GM18505 (cell line): Measurements from ENCODE around the gene NAXE.
"Not testable (repeated sequence)": the region's sequence is repeated elsewhere in the genome, so short reads cannot be mapped to it uniquely, and the experiment has no call there.

Experiments
- ATAC-seq: cut with Tn5 transposase; IDR thresholded peaks from one replicate; pipeline ENCODE4 v1.9.1; 2021; ENCODE audit not compliant: unreplicated experiment
- POLR2A ChIP-seq: IDR thresholded peaks from 4 replicates; pipeline ENCODE4 v1.6.1; 2011; ENCODE audit warnings: borderline replicate concordance; ENCODE audit not compliant: insufficient read depth, insufficient read length; ENCODE audit errors: extremely low read depth

The NAXE gene

DNA sequence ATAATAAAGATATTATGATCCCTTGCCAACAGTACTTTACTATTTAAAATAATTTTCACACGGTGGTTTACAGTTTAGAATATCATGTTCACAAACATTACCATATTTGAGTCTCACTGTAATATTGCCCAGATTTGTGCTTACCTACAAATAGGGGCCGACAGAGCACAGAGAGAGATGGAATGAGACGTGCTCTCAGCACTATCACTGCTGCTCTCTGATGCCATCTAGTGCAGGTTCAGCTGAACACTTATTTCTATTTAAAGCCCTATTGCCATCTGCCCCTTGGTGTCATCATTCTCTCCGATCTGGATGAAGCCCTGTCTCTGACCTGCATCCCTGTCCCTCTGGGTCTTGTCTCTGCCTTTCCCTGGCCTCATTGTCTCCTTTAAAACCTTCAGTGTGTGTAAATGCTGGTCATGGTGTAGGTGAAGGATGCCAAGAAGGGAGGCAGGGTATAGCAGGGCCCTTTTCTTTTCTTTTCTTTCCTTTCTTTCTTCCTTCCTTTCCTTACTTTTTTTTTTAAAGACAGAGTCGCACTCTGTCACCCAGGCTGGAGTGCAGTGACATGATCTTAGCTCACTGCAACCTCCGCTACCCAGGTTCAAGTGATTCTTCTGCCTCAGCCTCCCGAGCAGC is 16.6 kb downstream of the NAXE start:
- TF ChIP-seq POLR2A, result no peak
- no peak for ATAC-seq

DNA sequence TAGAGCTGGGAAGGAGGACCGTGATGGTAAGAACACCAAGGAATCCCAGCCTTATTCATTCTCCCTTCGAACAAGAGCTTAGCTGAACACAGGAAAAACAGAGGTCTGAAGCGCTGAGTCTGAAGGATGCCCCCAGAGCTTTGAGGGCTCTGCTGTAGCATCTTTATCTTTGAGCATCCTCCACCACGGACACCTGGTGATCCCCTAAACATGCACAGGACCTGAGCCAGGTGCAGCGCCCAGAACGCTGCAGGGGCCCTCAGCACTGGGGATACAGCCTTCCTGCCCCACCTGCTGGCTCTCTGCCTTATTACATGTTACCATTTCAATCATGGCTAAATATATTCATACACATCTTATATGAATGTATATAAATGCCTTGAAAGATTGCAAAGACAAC is 17.4 kb downstream of the NAXE start:
- ATAC-seq, result no peak
- no peak for TF ChIP-seq POLR2A

DNA sequence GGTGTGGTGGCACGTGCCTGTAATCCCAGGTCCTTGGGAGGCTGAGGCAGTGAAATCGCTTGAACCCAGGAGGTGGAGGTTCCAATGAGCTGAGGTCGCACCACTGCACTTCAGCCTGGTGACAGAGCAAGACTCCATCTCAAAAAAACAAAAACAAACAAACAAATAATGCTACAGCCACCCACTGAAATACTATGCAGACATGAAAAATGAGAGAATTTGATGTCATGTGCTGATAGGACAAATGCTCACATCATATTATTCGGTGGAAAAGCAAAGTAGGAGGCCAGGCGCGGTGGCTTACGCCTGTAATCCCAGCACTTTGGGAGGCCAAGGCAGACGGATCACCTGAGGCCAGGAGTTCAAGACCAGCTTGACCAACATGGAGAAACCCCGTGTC is 18.5 kb downstream of the NAXE start:
- not testable (repeated sequence) for ATAC-seq

DNA sequence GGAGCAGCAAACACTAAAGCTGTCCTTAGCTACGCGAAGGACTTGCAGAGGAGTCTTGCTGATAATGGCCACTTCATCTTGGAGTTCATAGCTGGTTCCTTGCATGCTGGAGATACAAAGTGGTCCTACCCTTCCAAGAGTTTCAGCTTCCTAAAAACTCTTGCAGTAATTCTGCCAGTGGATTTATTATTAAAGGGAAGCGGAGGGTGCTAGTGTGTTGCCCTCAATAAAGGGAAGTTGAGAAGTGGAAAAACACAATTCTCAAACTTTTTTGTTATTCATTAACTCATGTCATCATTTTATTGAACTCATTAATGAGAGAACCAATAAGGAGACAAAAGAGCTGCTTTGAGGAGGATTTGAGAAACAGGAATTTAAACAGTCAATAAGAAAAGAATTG is 21.1 kb downstream of the NAXE start:
- no peak for TF ChIP-seq POLR2A
- ATAC-seq, result no peak

DNA sequence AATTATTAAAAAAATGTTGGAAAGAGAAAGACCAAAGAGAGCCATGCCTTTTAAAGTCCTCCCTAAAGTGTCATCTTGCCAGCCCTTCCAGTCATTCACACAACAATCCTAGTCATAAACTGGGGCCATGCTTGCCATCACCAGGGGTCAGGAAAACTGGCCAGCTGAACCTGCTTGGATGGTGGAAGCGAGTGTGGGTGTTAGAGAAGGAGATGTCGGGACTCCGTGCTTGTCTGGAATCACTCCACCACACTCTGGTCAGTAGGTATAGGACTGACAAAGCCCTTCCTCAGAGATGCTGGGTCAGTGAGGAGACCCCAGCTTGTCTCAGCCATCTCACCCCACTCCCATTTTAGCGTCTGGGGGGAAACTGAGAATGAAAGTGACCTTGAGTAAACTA is 24.4 kb downstream of the NAXE start:
- no peak for ATAC-seq
- TF ChIP-seq POLR2A, result no peak

DNA sequence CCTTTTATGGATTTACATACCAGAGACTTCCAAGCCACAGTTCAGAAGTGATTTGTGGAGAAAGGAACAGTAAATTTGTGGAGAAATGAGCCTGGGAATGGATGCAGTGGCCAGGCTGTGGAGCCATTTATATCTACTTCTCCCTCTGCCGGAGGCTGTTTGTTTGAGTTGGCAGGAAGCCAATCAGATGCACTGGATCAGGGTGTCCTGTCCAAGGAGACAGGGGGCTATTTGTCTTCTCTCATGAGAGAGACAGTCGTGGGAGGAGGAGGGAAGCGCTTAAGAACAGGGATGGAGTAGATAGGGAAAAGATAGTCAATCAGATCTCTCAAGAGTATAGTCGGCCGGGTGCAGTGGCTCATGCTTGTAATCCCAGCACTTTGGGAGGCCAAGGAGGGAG is 24.9 kb downstream of the NAXE start:
- TF ChIP-seq POLR2A, result no peak
- ATAC-seq, result no peak

DNA sequence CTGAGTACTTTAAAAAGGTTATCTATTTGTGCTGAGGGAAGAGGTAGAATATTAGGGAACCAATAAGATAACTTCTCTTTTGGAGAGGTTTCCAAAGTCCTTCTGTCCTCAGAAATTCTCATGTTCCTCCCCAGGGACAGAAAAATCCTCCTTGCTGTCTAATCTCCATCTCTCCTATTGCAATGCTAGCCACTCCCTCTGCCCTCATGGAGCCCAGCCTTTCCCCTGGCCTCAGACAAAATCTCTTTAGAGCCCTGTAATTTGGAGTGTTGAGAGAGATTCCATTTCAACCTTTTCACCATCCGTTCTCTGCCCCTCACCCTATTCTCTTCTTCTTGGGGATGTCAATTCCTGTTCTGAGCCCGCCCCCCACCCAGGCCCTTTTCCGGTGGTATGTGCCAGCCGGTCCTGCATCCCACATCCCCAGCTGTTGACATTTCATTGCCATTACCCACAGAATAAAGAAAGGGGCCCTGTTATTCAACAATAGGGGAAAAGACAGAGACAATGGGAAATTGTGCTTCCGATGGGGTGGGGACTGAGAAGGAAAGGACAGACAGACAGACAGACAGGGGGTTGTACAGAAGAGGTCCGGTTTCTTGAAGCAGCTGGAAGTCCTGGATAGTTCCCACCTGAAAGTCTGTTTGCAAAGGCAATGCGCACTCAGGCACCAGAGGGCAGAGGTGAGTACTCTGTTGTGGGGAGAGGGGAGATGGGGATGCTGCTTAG is 27.4 kb downstream of the NAXE start, which contains the start of gene HAPLN2:
TSS of gene HAPLN2 (plus strand) at position 563 of the 729 bp plus-strand sequence. CDS start 4,076 bp downstream, outside the sequence.
- ATAC-seq, result no peak
- TF ChIP-seq POLR2A, result no peak

DNA sequence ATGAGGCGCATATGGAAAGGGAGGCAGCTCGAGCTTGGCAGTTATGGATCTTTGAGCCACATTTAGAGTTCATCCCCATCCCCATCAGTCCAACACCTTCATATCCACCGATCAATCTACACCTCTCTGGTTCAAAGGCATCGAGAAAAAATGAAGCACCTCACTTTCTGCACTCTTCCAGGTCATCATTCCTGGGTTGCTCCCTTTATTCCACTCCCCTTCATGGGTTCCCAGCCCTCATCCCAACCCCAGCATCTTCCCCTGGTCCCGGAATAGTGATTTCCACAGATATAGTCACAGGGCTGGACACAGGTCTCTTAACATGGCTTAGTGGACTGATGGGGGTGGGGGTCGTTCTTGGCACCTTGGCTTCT is 28.0 kb downstream of the NAXE start:
- TF ChIP-seq POLR2A, result no peak
- ATAC-seq, result no peak

DNA sequence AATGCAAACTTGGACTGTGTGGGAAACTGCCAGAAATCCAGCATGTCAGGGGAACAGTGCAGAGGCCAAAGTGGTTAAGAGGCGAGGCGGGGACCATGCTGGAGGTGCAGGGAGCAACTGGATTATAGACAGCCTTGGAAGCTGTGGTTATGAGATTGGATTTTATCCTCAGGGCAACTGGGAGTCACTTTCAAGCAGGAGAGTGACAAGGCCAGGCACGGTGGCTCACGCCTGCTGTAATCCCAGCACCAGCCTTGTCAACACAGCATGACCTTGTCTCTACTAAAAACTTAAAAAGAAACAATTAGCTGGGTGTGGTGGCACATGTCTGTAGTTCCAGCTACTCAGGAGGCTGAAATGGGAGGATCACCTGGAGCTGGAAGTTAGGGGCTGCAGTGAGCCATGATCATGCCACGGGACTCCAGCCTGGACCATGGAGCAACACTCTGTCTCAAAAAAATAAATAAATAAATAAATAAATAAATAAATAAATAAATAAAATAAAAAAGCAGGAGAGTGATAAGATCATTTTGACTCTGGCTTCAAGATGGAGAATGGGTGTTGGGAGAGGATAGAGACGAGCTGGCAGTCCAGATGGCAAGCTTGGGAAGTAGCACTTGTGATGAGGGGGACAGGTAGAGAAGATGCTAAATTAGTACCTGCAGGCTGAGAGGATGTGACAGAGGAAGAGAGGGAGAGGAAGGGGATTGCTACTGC is 31.2 kb downstream of the NAXE start:
- ATAC-seq, result no peak

DNA sequence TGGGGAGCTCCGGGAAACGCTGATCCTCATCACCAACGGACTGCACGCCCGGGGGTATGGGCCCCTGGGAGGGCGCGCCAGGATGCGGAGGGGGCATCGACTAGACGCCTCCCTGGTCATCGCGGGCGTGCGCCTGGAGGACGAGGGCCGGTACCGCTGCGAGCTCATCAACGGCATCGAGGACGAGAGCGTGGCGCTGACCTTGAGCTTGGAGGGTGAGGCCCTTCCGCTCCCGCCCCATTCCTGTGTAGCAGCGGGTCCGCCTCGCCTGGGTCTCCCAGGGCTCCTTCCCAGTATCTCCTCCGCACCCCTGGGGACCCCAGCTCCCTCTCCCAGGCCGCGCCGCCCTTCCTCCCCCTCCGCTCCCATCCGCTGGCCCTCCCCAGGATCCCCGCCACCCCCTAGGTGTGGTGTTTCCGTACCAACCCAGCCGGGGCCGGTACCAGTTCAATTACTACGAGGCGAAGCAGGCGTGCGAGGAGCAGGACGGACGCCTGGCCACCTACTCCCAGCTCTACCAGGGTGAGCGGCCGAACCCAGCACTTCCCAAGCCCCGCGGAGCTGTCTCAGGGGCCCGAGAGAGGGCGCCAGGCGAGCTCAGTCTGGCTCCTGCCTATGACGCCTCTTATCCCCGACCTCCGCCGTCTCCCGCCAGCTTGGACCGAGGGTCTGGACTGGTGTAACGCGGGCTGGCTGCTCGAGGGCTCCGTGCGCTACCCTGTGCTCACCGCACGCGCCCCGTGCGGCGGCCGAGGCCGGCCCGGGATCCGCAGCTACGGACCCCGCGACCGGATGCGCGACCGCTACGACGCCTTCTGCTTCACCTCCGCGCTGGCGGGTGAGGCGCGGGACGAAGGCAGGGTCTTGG is 32.6 kb downstream of the NAXE start:
- TF ChIP-seq POLR2A, result no peak
- no peak for ATAC-seq

More for the DNA sequence above, 31.2 kb downstream of the NAXE start:
- TF ChIP-seq POLR2A, result no peak

DNA sequence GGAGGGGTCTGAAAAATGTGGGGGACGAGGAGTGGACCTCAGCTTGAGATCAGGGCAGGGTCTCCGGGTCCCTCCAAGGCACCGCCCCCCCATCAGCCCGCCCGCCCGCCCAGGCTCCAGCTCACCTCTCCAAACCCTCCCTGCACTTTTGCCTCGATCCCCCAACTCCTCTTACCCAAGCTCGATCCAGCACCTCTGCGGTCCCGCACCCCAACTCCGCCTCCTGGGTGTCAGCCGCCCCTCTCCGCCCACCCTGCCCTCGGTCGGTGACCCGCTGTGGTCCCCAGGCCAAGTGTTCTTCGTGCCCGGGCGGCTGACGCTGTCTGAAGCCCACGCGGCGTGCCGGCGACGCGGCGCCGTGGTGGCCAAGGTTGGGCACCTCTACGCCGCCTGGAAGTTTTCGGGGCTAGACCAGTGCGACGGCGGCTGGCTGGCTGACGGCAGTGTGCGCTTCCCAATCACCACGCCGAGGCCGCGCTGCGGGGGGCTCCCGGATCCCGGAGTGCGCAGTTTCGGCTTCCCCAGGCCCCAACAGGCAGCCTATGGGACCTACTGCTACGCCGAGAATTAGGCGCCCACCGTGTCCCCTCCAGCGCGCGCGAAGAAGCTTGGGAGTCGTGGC is 33.3 kb downstream of the NAXE start:
- no peak for ATAC-seq

DNA sequence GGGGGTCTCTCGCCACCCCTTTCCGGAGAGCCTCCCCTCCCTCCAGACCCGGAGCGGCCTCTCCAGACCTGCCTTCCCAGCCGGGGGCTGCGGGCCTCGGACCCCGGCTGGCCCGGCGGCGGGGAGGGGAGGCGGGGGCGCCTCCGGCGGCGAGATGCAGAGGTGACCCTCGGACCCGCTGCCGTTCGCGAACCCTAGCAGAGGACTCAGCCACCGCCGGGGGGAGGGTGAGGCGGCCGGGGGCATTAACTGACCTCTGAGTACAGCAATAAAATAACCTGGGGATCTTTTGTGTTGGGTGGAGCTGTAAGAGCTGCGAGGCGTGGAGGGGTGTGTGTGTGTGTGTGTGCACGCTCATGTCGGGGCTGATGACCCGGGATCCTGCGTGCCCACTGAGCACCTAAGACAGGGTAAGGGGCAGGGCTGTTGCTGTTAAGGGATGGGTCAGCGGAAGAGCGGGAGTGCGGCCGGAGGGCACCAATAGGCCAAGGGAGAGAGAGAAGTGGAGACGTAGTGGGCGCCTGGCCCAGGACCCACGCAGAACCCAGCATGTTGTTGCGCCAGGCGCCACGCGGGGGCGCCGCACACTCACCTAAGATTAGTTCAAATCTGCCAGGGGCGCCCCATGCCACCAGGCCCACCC is 34.0 kb downstream of the NAXE start:
- TF ChIP-seq POLR2A, result no peak
- no peak for ATAC-seq

More for the DNA sequence above, 33.3 kb downstream of the NAXE start:
- TF ChIP-seq POLR2A, result no peak
